NOMO-1 (cell line): ENCODE measurements around the gene AMDHD2.
"Not testable (repeated sequence)": the region's sequence is repeated elsewhere in the genome, so short reads cannot be mapped to it uniquely, and the experiment has no call there.

ENCODE experiments used
- DNase-seq, 2 experiments: peaks; one replicate each; lab custom pipeline; 2025; ENCODE audit not compliant: unreplicated experiment in 2 of 2; lab: John Stamatoyannopoulos, UW

Gene AMDHD2

GRCh38 chr16:2567506-2567905, 47.3 kb downstream of the AMDHD2 start:
- not testable (repeated sequence) for DNase-seq

GRCh38 chr16:2568573-2568972, 48.4 kb downstream of the AMDHD2 start:
- not testable (repeated sequence) for DNase-seq

DNA sequence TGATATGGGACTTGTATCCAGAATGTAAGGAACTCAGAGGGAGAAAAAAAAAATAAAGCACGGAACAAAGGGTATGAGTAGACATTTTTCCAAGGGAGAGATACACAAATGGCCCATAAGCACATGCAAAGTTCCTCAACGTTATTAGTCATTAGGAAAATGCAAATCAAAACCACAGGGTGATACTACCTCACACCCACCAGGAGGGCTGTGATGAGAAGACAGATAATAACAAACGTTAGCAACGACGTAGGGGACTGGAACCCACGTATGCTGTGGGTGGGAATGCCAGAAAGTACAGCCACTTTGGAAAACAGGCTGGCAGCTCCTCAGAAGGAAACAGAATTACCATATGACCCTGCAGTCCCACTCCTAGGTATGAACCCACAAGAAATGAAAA, 52.5 kb downstream of the AMDHD2 start:
- DNase-seq = not testable (repeated sequence)

GRCh38 chr16:2575839-2576238, 55.7 kb downstream of the AMDHD2 start:
- DNase-seq = not testable (repeated sequence)

DNA sequence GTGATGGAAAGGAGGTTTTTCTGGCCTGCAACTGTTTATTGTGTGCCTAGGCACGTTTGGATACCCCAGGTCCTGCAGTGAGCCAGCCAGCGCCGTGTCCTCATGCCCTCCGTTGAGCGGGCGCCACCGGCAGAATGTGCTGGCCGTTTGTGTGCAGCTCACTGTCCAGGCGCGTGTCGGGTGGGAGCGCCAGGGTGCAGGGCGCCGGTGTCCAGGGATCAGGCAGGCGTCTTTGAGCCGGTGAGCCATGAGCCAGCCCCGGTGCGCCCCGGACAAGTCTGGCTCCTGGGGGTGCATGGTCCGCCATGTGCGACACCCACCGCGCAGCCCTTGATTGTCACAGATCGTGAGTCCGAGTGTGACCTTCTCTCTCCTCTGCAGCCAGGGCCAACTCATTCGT, 56.9 kb downstream of the AMDHD2 start:
- DNase-seq = not testable (repeated sequence)

DNA sequence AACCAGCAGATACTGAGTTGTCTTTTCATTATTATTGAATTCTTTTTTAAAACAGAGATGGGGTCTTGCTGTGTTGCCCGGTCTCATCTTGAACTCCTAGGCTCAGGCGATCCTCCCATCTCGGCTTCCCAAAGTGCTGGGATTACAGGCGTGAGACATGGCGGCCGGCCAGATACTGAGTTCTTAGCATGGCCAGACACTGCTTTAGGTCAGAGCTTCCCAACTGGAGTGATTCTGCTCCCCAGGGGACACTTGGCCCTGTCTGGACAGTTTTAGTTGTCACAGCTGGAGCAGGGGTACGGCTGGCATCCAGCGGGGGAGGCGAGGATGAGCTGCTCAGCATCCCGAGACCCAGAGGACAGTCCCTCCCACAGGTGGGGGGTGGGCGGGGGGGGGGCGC, 58.7 kb downstream of the AMDHD2 start:
- not testable (repeated sequence) for DNase-seq

- DNase-seq = not testable (repeated sequence)
These were observed 60.0 kb downstream of the AMDHD2 start for GRCh38 chr16:2580143-2580542.

- DNase-seq = not testable (repeated sequence)
These were observed 60.6 kb downstream of the AMDHD2 start for GRCh38 chr16:2580818-2581217.
